Measurements from ENCODE around the gene KCNH2. TPM values are rescaled to one million over a fixed set of nuclear protein-coding genes. Genes with fewer than 3 reads are reported as not detected.

KCNH2 gene
- total and polyA plus RNA-seq, 2 of the 8 experiments (the other 6 are each of a cell fraction or from before 2014, with no cell fraction given), result 8.0 to 15.0 TPM

GRCh38 chr7:150937848-150938561 lies 40.1 kb downstream of the KCNH2 start (continued):
- no peak for TF ChIP-seq CHD7 (IDR thresholded peaks at IDR 0.05; ENCODE audit: insufficient replicate concordance, low read length)
- no peak for TF ChIP-seq ATF3 (IDR thresholded peaks at IDR 0.05; ENCODE audit: insufficient read depth, low read depth, low read length)
- TF ChIP-seq HDAC6 (IDR thresholded peaks at IDR 0.05; ENCODE audit: low read depth, low read length), result no peak
- no peak for TF ChIP-seq EZH2 (IDR thresholded peaks at IDR 0.05; ENCODE audit: low read depth, low read length, severe bottlenecking)
- no peak for TF ChIP-seq ASH2L (IDR thresholded peaks at IDR 0.05; ENCODE audit: low read length)
- TF ChIP-seq MAFK (IDR thresholded peaks at IDR 0.05; ENCODE audit: low read depth, low read length), result no peak
- no peak for TF ChIP-seq NRF1 (IDR thresholded peaks at IDR 0.05; ENCODE audit: low read depth, low read length)
- TF ChIP-seq CBX5 (IDR thresholded peaks at IDR 0.05; ENCODE audit: low read depth, low read length), result no peak

All from H1 (cell line).